ENCODE measurements around the gene HACE1. TPM values are rescaled to one million over a fixed set of nuclear protein-coding genes. Genes with fewer than 3 reads are reported as not detected.

The HACE1 gene
- total RNA-seq, 4 donors from 2014 or later: 6.1 to 17.7 (median 11.2) TPM

Small RNA genes lying within 50 kb of the gene (small RNA-seq; reads per million reads assigned to genes)
- 0 reads per million in 4 donors for gene RNU6-897P

Other genes starting within 250 kb of the HACE1 start
- gene LIN28B, start 97.2 kb upstream of the HACE1 start, total RNA-seq: not detected

Measured in esophagus squamous epithelium (tissue), 4 donors.